B cell (primary cell): Measurements from ENCODE around the gene ANKRD65. TPM values are rescaled to one million over a fixed set of nuclear protein-coding genes. Genes with fewer than 3 reads are reported as not detected.
"Not testable (repeated sequence)": the region's sequence is repeated elsewhere in the genome, so short reads cannot be mapped to it uniquely, and the experiment has no call there.

Source experiments
- ATAC-seq: fragments of 200-7000 bp; cut with Tn5 transposase; one replicate; pipeline ENCODE4 v1.10.0; 2021; ENCODE audit warnings: low read depth, mild to moderate bottlenecking, moderate number of reproducible peaks, moderate library complexity
- CTCF ChIA-PET: fragments of 350-600 bp; sonication (Branson Sonifier 250); formaldehyde crosslinking; loops from one replicate; lab custom pipeline; 2021; ENCODE audit warnings: antibody characterized with exemption, inconsistent platforms; lab: Charles Lee
- POLR2A ChIA-PET: fragments of 350-600 bp; sonication (Branson Sonifier 250); formaldehyde crosslinking; loops from one replicate; lab custom pipeline; 2021; ENCODE audit warnings: antibody characterized with exemption; lab: Charles Lee
- DNase-seq: peaks from one replicate; pipeline ENCODE4 v3.0.0; 2013
- H2AFZ ChIP-seq: 2 replicates; pipeline ENCODE4 v1.6.1; 2012; ENCODE audit warnings: mild to moderate bottlenecking, low read depth, low read length; ENCODE audit not compliant: insufficient read depth, poor library complexity, severe bottlenecking
- H3K27ac ChIP-seq, 2 donors: 1 replicate in 1 of 2; 2 replicates in 1 of 2; pipeline ENCODE4 v1.5.1; 2012 to 2013; ENCODE audit warnings: low read length in 2 of 2, mild to moderate bottlenecking in 2 of 2, moderate library complexity in 1 of 2
- H3K27me3 ChIP-seq, 4 experiments: fragments of 200-600 bp in 1 of 4; sonication (generic) in 1 of 4; replicated peaks in 1 of 4; 1 replicate in 2 of 4; 2 replicates in 2 of 4; pipeline versions ENCODE4 v1.6.1 to v1.7.0; 2013 to 2016; ENCODE audit warnings: low read length in 3 of 4, mild to moderate bottlenecking in 2 of 4, mixed read lengths in 1 of 4, moderate library complexity in 1 of 4; ENCODE audit not compliant: insufficient read depth in 4 of 4, control insufficient read depth in 3 of 4; ENCODE audit errors: control extremely low read depth in 1 of 4
- H3K36me3 ChIP-seq, 2 experiments: replicated peaks in 1 of 2; 1 replicate in 1 of 2; 2 replicates in 1 of 2; pipeline versions ENCODE4 v1.6.1 to v1.7.1; 2013; ENCODE audit warnings: low read length in 1 of 2; ENCODE audit not compliant: insufficient read depth in 2 of 2, control insufficient read depth in 1 of 2; ENCODE audit errors: control extremely low read depth in 1 of 2, extremely low read depth in 1 of 2
- H3K4me1 ChIP-seq, 2 donors: fragments of 200-600 bp in 1 of 2; sonication (generic) in 1 of 2; 1 replicate in 1 of 2; 2 replicates in 1 of 2; pipeline versions ENCODE4 v1.5.1 to v1.6.1; 2013 to 2017; ENCODE audit warnings: low read length in 2 of 2; ENCODE audit not compliant: control insufficient read depth in 2 of 2, insufficient read depth in 2 of 2
- H3K4me2 ChIP-seq: replicated peaks from 2 replicates; pipeline ENCODE3; 2012; ENCODE audit warnings: mild to moderate bottlenecking, low read depth, low read length; ENCODE audit not compliant: poor library complexity, severe bottlenecking
- H3K4me3 ChIP-seq, 5 experiments: fragments of 200-600 bp in 1 of 5; sonication (generic) in 1 of 5; 1 replicate in 3 of 5; 2 replicates in 2 of 5; pipeline versions ENCODE4 v1.5.1 to v1.7.0; 2011 to 2016; ENCODE audit warnings: low read length in 4 of 5, mild to moderate bottlenecking in 4 of 5, low read depth in 2 of 5, control low read depth in 1 of 5, moderate library complexity in 1 of 5; ENCODE audit not compliant: insufficient read depth in 1 of 5; ENCODE audit errors: control extremely low read depth in 1 of 5, extremely low read depth in 1 of 5
- H3K79me2 ChIP-seq: fragments of 200-600 bp; sonication (generic); one replicate; pipeline ENCODE4 v1.6.0; 2016; ENCODE audit warnings: low read length; ENCODE audit not compliant: control insufficient read depth, insufficient read depth
- H3K9ac ChIP-seq: fragments of 200-600 bp; sonication (generic); 2 replicates; pipeline ENCODE4 v1.6.1; 2017; ENCODE audit warnings: mild to moderate bottlenecking, low read length, moderate library complexity
- H3K9me3 ChIP-seq, 3 donors: one replicate each; pipeline versions ENCODE4 v1.6.1 to v1.7.1; 2013; ENCODE audit warnings: low read length in 2 of 3; ENCODE audit not compliant: control insufficient read depth in 2 of 3, insufficient read depth in 1 of 3; ENCODE audit errors: control extremely low read depth in 1 of 3
- H4K20me1 ChIP-seq: 2 replicates; pipeline ENCODE4 v1.6.0; 2012; ENCODE audit warnings: mild to moderate bottlenecking, low read length; ENCODE audit not compliant: insufficient read depth, control insufficient read depth, poor library complexity, severe bottlenecking
- H3K27ac Mint-ChIP-seq: one replicate; pipeline ENCODE4 v1.8.0; 2021; ENCODE audit warnings: mixed read lengths
- H3K27me3 Mint-ChIP-seq: one replicate; pipeline ENCODE4 v1.8.0; 2021; ENCODE audit warnings: mixed read lengths
- H3K4me1 Mint-ChIP-seq: one replicate; pipeline ENCODE4 v1.8.0; 2021; ENCODE audit warnings: mixed read lengths
- H3K4me3 Mint-ChIP-seq: one replicate; pipeline ENCODE4 v1.8.0; 2021; ENCODE audit warnings: mixed read lengths
- H3K9me3 Mint-ChIP-seq: one replicate; pipeline ENCODE4 v1.8.0; 2022; ENCODE audit warnings: mixed read lengths; ENCODE audit not compliant: insufficient read depth
- CTCF ChIP-seq: fragments of 200-600 bp; IDR thresholded peaks from one replicate; pipeline ENCODE4 v1.8.0; 2022; ENCODE audit warnings: antibody characterized with exemption, mild to moderate bottlenecking
- EZH2 ChIP-seq: IDR thresholded peaks from 2 replicates; pipeline ENCODE4 v1.6.1; 2012; ENCODE audit warnings: borderline replicate concordance, low read depth, mild to moderate bottlenecking, moderate library complexity, low read length; ENCODE audit not compliant: insufficient read depth, poor library complexity, severe bottlenecking
- WGBS: methylation state at CpG from one replicate; pipeline ENCODE4 v1.1.5; 2013; ENCODE audit warnings: missing lambda C conversion rate; ENCODE audit not compliant: insufficient coverage; 5-methylcytosine and 5-hydroxymethylcytosine counted together
- intact Hi-C: fragments of 100-400 bp; cut with micrococcal nuclease; formaldehyde crosslinking; loops from one replicate; pipeline ENCODE4 v1.10.0; 2022
- polyA plus RNA-seq: library from polyadenylated mRNA; depleted of rRNA; stranded (reverse); fragments of >200 nt; gene quantifications from 2 replicates; pipeline ENCODE4 v1.2.3, GENCODE V29; 2012
- total RNA-seq, 2 donors: library from RNA; stranded (reverse); fragments of 120-200 nt in 1 of 2; gene quantifications; 1 replicate in 1 of 2; 2 replicates in 1 of 2; pipeline versions ENCODE4 v1.2.3 to v1.2.4, GENCODE V29; 2013 to 2022

ANKRD65 gene
- total and polyA plus RNA-seq, 2 donors (not counting 1 experiment from before 2014, with no cell fraction given), result 0.12 TPM; not detected in 1

- Histone ChIP-seq H3K9ac (no peak overlapping the region), H3K4me2 (no peak overlapping the region), H3K4me1 (no peaks in the 10 kb centered on the region), H4K20me1 (no peaks in the 10 kb centered on the region), H3K27me3 (peaks cover 0 to 4% (median 0%) of the 10 kb centered on the region in 4 experiments), H3K79me2 (no peaks in the 10 kb centered on the region), H3K27ac (no peak overlapping the region), H2AFZ (no peak overlapping the region), H3K4me3 (no peak overlapping the region), H3K36me3 (no peaks in the 10 kb centered on the region), H3K9me3 (no peaks in the 10 kb centered on the region)
- POLR2A ChIA-PET, result no interaction called here
- Mint-ChIP-seq H3K27ac (no peak overlapping the region), H3K9me3 (no peaks in the 10 kb centered on the region), H3K4me1 (no peaks in the 10 kb centered on the region), H3K4me3 (no peak overlapping the region), H3K27me3 (no peaks in the 10 kb centered on the region)
- no peak for ATAC-seq
- DNase-seq, result no peak
- WGBS, result 93% methylated on average over 25 of the region's 30 CpGs
- CTCF ChIA-PET, result no interaction called here
- TF ChIP-seq CTCF (no peak), EZH2 (no peak)
- intact Hi-C loops, result no loop called here
Measured at GRCh38 chr1:1455366-1455884, 34.3 kb upstream of the ANKRD65 start.

GRCh38 chr1:1454286-1455056 is 33.4 kb upstream of the ANKRD65 start:
- H3K79me2 ChIP-seq, H3K4me1 Mint-ChIP-seq, H3K27ac ChIP-seq, H4K20me1 ChIP-seq, H3K27me3 ChIP-seq, H3K27me3 Mint-ChIP-seq, H3K9me3 ChIP-seq, CTCF ChIA-PET, ATAC-seq, POLR2A ChIA-PET, H3K4me3 ChIP-seq, H3K4me2 ChIP-seq, H3K4me1 ChIP-seq, intact Hi-C loops, DNase-seq, H3K4me3 Mint-ChIP-seq, H3K9me3 Mint-ChIP-seq, H3K36me3 ChIP-seq, H3K27ac Mint-ChIP-seq, H2AFZ ChIP-seq, H3K9ac ChIP-seq: not testable (repeated sequence)
- 80% methylated on average over 26 of the region's 41 CpGs for WGBS
